Neural progenitor cell (in vitro differentiated cells): ENCODE measurements around the gene CAPN10.

Experiments
- EZH2 ChIP-seq: fragments of 200-600 bp; sonication (generic); IDR thresholded peaks from 2 replicates; pipeline ENCODE4 v1.6.1; 2017; ENCODE audit warnings: antibody characterized with exemption, mild to moderate bottlenecking, moderate library complexity
- EZH2phosphoT487 ChIP-seq: fragments of 200-600 bp; sonication (generic); IDR thresholded peaks from 2 replicates; pipeline ENCODE4 v1.6.1; 2017; ENCODE audit warnings: antibody characterized with exemption
- TF ChIP-seq, protein P1 (sequence below): fragments of 200-600 bp; sonication (generic); IDR thresholded peaks from 2 replicates; pipeline ENCODE4 v1.5.1; 2017; ENCODE audit warnings: antibody characterized with exemption, mild to moderate bottlenecking

DNA sequence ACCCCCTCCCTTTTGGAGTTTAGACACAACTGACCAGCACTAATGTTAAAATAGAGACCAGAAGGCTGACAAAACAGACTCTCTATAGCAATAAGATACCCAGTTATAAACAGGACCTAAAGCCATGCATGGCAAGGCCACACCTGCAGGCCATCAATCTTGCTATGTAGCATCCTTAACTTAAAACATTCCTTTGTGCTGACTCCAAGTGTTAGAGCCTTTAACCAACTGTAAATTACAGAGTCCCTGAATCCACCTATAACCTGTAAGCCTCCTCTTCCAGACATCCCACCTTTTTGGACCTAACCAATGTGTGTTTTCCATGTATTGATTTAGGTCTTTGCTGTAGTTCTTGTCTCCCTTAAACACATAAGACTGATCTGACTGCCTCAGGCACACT is 46.6 kb upstream of the CAPN10 start:
- TF ChIP-seq, protein P1, sequence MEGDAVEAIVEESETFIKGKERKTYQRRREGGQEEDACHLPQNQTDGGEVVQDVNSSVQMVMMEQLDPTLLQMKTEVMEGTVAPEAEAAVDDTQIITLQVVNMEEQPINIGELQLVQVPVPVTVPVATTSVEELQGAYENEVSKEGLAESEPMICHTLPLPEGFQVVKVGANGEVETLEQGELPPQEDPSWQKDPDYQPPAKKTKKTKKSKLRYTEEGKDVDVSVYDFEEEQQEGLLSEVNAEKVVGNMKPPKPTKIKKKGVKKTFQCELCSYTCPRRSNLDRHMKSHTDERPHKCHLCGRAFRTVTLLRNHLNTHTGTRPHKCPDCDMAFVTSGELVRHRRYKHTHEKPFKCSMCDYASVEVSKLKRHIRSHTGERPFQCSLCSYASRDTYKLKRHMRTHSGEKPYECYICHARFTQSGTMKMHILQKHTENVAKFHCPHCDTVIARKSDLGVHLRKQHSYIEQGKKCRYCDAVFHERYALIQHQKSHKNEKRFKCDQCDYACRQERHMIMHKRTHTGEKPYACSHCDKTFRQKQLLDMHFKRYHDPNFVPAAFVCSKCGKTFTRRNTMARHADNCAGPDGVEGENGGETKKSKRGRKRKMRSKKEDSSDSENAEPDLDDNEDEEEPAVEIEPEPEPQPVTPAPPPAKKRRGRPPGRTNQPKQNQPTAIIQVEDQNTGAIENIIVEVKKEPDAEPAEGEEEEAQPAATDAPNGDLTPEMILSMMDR = no peak
- TF ChIP-seq EZH2phosphoT487 (no peak), EZH2 (no peak)
